DMS79 treated with DMSO at 0.1 percent for 48 hours (cell line): ENCODE data around the gene NT5DC1.

Experiments
- DNase-seq: peaks from one replicate; lab custom pipeline; 2025; lab: John Stamatoyannopoulos, UW

NT5DC1 gene

GRCh38 chr6:116136933-116137340 is 36.3 kb downstream of the NT5DC1 start:
- DNase-seq, result no peak

GRCh38 chr6:116139917-116140316 is 39.3 kb downstream of the NT5DC1 start:
- DNase-seq, result no peak

GRCh38 chr6:116144605-116145004 is 44.0 kb downstream of the NT5DC1 start:
- DNase-seq, result no peak

GRCh38 chr6:116145803-116146675 is 45.4 kb downstream of the NT5DC1 start:
- no peak for DNase-seq

GRCh38 chr6:116152620-116153019 is 52.0 kb downstream of the NT5DC1 start:
- no peak for DNase-seq

GRCh38 chr6:116154887-116155286 is 54.2 kb downstream of the NT5DC1 start:
- DNase-seq, result no peak

- no peak for DNase-seq
Measured at GRCh38 chr6:116156405-116157326, 56.0 kb downstream of the NT5DC1 start.

GRCh38 chr6:116157391-116157790 is 56.7 kb downstream of the NT5DC1 start:
- no peak for DNase-seq

- no peak for DNase-seq
Measured at GRCh38 chr6:116158641-116159040, 58.0 kb downstream of the NT5DC1 start.

GRCh38 chr6:116159782-116160524 is 59.3 kb downstream of the NT5DC1 start:
- DNase-seq, result no peak

- no peak for DNase-seq
Measured at GRCh38 chr6:116165596-116165995, 64.9 kb downstream of the NT5DC1 start.

GRCh38 chr6:116166369-116166768 is 65.7 kb downstream of the NT5DC1 start:
- DNase-seq, result no peak

GRCh38 chr6:116168148-116168547 is 67.5 kb downstream of the NT5DC1 start:
- DNase-seq, result no peak

- DNase-seq, result no peak
Measured at GRCh38 chr6:116169880-116170279, 69.2 kb downstream of the NT5DC1 start.

- no peak for DNase-seq
Measured at GRCh38 chr6:116170358-116171057, 69.9 kb downstream of the NT5DC1 start.

GRCh38 chr6:116173928-116174327 is 73.3 kb downstream of the NT5DC1 start:
- no peak for DNase-seq

- DNase-seq, result no peak
Measured at GRCh38 chr6:116175344-116175743, 74.7 kb downstream of the NT5DC1 start.

GRCh38 chr6:116176596-116176995 is 75.9 kb downstream of the NT5DC1 start:
- no peak for DNase-seq

- no peak for DNase-seq
Measured at GRCh38 chr6:116180375-116180774, 79.7 kb downstream of the NT5DC1 start.

GRCh38 chr6:116189472-116189871 is 88.8 kb downstream of the NT5DC1 start:
- no peak for DNase-seq

- no peak for DNase-seq
Measured at GRCh38 chr6:116190550-116190949, 89.9 kb downstream of the NT5DC1 start.

GRCh38 chr6:116191881-116192280 is 91.2 kb downstream of the NT5DC1 start:
- DNase-seq, result no peak
